ENCODE data around the gene MARCHF9.

DNA sequence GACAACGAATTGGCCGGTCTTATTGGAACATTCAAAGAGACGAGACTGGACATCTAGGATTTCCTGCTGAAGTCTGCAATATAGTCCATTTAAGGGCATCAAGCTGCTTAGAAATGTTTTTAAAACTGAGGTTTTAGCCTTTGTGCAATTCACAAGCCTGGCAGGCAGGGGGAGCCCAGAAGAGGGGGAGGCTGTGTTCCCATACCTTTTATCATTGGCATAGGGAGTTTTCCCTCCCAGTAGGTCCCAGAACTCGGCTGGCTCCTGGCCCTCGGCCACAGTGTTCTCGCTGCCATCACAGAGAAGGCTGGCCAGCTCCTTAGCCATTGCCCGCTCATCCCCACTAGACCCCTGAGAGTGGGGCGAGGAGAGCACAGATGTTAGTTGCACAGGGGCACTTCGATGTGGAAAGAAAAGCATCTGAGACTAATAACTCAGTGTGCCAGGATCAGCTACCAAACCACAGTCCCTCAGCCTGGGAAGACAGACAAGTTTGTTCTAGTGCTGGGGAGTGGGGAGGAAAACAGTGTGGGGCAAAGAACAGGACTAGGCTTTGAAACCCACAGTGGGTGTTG, 48.5 kb downstream of the MARCHF9 start:
- TF ChIP-seq, protein P1, sequence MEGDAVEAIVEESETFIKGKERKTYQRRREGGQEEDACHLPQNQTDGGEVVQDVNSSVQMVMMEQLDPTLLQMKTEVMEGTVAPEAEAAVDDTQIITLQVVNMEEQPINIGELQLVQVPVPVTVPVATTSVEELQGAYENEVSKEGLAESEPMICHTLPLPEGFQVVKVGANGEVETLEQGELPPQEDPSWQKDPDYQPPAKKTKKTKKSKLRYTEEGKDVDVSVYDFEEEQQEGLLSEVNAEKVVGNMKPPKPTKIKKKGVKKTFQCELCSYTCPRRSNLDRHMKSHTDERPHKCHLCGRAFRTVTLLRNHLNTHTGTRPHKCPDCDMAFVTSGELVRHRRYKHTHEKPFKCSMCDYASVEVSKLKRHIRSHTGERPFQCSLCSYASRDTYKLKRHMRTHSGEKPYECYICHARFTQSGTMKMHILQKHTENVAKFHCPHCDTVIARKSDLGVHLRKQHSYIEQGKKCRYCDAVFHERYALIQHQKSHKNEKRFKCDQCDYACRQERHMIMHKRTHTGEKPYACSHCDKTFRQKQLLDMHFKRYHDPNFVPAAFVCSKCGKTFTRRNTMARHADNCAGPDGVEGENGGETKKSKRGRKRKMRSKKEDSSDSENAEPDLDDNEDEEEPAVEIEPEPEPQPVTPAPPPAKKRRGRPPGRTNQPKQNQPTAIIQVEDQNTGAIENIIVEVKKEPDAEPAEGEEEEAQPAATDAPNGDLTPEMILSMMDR (IDR thresholded peaks at IDR 0.05): peak in 1 of 3 donors; percentile 57
- TF ChIP-seq POLR2A (IDR thresholded peaks at IDR 0.05): no peak

Measured in lower leg skin (tissue), 3 donors.